Measurements from ENCODE around the gene CHDH.

The CHDH gene, protein sequence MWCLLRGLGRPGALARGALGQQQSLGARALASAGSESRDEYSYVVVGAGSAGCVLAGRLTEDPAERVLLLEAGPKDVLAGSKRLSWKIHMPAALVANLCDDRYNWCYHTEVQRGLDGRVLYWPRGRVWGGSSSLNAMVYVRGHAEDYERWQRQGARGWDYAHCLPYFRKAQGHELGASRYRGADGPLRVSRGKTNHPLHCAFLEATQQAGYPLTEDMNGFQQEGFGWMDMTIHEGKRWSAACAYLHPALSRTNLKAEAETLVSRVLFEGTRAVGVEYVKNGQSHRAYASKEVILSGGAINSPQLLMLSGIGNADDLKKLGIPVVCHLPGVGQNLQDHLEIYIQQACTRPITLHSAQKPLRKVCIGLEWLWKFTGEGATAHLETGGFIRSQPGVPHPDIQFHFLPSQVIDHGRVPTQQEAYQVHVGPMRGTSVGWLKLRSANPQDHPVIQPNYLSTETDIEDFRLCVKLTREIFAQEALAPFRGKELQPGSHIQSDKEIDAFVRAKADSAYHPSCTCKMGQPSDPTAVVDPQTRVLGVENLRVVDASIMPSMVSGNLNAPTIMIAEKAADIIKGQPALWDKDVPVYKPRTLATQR

DNA sequence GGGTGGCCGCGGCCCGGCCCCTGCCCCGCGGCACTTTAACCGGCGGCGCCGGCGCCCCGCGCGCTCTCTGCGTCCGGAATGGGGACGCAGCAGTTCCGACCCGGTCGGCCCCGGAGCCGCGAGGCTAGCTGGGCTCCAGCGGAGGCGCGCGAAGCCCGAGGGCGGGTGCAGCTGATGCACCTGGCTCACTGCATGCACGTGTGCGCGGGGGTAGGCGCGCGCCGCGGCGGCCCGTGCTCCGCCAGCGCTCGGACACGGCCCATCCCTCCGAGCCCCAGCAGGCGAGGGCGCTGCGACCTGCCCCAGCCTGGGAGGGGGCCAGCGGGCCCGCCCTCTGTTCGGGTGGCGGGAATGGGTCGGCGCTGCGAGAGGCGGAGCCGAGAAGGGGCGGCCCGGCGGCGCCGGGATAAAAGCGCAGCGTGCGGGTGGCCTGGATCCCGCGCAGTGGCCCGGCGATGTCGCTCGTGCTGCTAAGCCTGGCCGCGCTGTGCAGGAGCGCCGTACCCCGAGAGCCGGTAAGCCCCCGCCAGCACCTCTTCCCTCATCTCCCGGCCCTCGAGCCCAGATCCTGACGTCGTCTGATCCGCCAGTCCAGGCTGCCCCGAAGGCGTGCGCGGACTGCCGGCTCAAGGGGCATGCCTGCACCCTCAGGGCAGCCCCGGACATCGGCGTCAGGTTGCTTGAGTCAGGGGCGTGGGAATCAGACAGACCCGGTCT, at the start of gene CHDH, which contains the start of gene IL17RB:
Gene CHDH (minus strand): TSS at position 286 of the 717 bp plus-strand sequence. CDS start 22,411 bp downstream, outside the sequence.
Gene IL17RB (plus strand): TSS at position 435 of the 717 bp plus-strand sequence. CDS start 21 bp downstream, at position 456.
- Mint-ChIP-seq H3K4me1 (ENCODE audit: low read depth) (no peaks in the 10 kb centered on the region), H3K27me3 (ENCODE audit: low read depth) (peaks cover 67% of the 10 kb centered on the region), H3K36me3 (ENCODE audit: low read depth) (no peaks in the 10 kb centered on the region), H3K27ac (no peak within 1 kb of the TSS), H3K9me3 (no peaks in the 10 kb centered on the region), H3K4me3 (peak within 1 kb of the TSS; percentile 63)

GRCh38 chr3:53892286-53892637, 46.0 kb upstream of the CHDH start:
- peaks cover 22% of the 10 kb centered on the region for H3K36me3 Mint-ChIP-seq (ENCODE audit: low read depth)
- peak overlapping the region; percentile 100 for H3K27ac Mint-ChIP-seq
- peaks cover 6% of the 10 kb centered on the region for H3K9me3 Mint-ChIP-seq
- peaks cover 23% of the 10 kb centered on the region for H3K27me3 Mint-ChIP-seq (ENCODE audit: low read depth)
- H3K4me1 Mint-ChIP-seq (ENCODE audit: low read depth) = peaks cover 43% of the 10 kb centered on the region
- peak overlapping the region; percentile 96 for H3K4me3 Mint-ChIP-seq

DNA sequence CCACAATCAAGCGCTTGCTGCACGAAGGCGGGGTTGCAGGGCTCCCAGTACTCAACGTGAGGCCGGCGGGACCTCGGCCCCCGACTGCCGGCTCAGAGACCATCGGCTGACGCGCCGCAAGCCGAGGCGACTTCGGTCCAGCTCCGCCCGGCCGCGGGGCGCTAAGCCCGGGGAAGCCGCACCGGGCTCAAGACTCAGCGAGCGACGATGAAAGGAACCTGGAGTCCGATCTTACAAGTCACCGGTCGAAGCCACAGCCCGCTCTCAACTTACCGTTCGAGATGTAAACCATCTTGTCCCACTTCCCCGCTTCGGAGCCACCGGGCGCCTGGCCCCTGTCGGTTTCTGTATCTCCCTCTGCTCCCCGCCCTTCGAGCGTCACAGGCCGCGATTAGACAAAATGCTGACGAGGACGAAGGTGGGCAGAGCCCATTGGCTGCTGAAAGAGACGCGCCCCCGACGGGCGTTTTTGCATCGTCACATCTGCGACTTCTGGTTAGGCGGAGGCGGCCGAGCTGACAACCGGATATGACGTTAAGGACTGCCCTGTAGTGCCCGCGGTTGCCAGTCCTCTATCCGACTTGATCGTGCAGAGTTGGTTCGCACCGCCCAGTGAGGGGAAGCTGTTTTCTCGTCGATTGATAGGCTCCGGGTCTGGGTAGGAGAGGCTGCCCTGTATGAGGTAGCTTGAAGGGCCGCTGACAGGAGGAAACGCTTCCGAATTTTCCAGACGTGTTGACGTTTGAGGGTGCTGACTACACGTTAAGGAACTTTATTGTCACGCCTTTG, 45.5 kb upstream of the CHDH start, which contains the start of gene SELENOK:
Gene SELENOK (minus strand): TSS at position 363 of the 789 bp plus-strand sequence.
- H3K27ac Mint-ChIP-seq = peak within 1 kb of the TSS; percentile 100
- peaks cover 17% of the 10 kb centered on the region for H3K27me3 Mint-ChIP-seq (ENCODE audit: low read depth)
- H3K4me3 Mint-ChIP-seq = peak within 1 kb of the TSS; percentile 96
- peaks cover 22% of the 10 kb centered on the region for H3K36me3 Mint-ChIP-seq (ENCODE audit: low read depth)
- H3K9me3 Mint-ChIP-seq = peaks cover 6% of the 10 kb centered on the region
- peaks cover 47% of the 10 kb centered on the region for H3K4me1 Mint-ChIP-seq (ENCODE audit: low read depth)

DNA sequence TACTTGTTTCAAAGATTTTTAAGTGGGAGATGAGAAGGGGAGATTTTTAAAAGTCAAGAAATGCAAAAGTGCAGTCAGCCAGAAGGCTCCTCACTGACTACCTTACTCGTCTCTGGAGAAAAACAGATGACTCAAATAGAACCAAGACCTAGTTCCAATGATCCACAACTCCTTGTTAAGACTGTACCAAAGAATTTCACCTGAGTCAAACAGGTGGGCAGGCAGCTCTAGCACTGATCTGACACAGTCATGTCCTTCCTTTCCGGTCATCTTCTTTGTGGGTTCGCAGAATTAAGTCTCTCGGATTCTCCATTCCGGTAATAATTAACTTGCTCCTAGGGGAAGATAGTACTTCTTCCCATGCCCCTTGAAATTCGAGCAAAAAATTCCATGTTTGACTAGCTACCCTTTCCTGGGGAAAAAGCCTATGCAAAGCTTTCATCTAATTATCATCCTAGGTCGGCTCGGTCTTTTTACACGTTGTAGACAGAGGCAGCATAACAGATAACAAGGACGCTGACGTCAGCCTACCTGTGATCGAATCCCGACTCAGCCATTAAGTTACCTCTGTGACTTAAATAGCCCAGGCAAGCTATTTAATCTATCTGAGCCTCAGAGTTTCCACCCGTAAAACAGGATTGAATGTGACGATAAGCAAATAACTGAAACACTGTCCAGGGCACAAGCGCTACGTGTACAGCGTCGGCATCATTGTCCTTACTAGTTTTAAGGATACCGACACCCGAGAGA, 44.7 kb upstream of the CHDH start:
- peak overlapping the region; percentile 100 for H3K27ac Mint-ChIP-seq
- peaks cover 22% of the 10 kb centered on the region for H3K36me3 Mint-ChIP-seq (ENCODE audit: low read depth)
- H3K4me1 Mint-ChIP-seq (ENCODE audit: low read depth) = peaks cover 47% of the 10 kb centered on the region
- peaks cover 12% of the 10 kb centered on the region for H3K27me3 Mint-ChIP-seq (ENCODE audit: low read depth)
- H3K9me3 Mint-ChIP-seq = peaks cover 6% of the 10 kb centered on the region
- peak overlapping the region; percentile 96 for H3K4me3 Mint-ChIP-seq

GRCh38 chr3:53888232-53888631, 42.0 kb upstream of the CHDH start:
- Mint-ChIP-seq H3K27me3 (ENCODE audit: low read depth) (no peaks in the 10 kb centered on the region), H3K36me3 (ENCODE audit: low read depth) (peaks cover 22% of the 10 kb centered on the region), H3K27ac (no peak overlapping the region), H3K4me3 (no peak overlapping the region), H3K9me3 (peaks cover 4% of the 10 kb centered on the region), H3K4me1 (ENCODE audit: low read depth) (peaks cover 45% of the 10 kb centered on the region)

DNA sequence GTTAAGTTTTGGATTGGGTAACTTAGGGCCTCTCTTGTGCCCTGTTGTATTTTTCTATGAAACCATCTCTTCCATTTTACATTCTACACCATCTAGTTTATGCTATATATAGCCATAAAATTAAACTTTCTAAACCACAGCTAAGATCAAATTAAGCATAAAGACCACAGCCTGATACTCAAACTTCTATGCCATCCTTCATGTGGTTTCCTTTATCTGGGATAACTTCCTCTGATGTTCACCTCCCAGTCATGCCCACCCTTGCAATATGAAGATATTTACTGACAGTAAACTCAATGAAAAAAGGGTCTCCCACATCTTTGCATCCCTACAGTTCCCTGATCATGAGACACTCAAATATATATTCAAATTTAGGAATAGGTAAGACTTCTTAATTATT, 41.2 kb upstream of the CHDH start:
- Mint-ChIP-seq H3K4me3 (no peak overlapping the region), H3K4me1 (ENCODE audit: low read depth) (peaks cover 46% of the 10 kb centered on the region), H3K27ac (no peak overlapping the region), H3K36me3 (ENCODE audit: low read depth) (peaks cover 19% of the 10 kb centered on the region), H3K27me3 (ENCODE audit: low read depth) (no peaks in the 10 kb centered on the region), H3K9me3 (no peaks in the 10 kb centered on the region)

DNA sequence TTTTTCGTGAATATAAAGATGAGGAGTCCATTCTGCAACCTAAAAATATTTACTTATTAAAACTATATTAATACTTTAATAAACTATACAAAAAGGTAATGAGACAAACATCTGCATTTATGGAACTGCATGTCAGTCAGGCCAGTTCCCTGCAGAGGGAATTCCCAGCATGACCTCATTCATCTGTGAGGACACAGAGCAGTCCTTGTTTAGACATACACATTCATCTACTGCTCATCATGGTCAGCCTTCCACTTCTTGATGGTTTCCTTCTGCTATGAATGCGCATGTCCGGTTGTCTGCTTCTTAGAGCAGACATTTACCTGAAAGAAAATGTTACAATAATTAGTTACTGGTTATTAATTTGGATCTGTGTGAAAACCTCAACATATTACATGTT, 39.0 kb upstream of the CHDH start:
- H3K27me3 Mint-ChIP-seq (ENCODE audit: low read depth) = no peaks in the 10 kb centered on the region
- no peak overlapping the region for H3K27ac Mint-ChIP-seq
- no peaks in the 10 kb centered on the region for H3K9me3 Mint-ChIP-seq
- H3K36me3 Mint-ChIP-seq (ENCODE audit: low read depth) = peaks cover 19% of the 10 kb centered on the region
- H3K4me1 Mint-ChIP-seq (ENCODE audit: low read depth) = peaks cover 43% of the 10 kb centered on the region
- no peak overlapping the region for H3K4me3 Mint-ChIP-seq

DNA sequence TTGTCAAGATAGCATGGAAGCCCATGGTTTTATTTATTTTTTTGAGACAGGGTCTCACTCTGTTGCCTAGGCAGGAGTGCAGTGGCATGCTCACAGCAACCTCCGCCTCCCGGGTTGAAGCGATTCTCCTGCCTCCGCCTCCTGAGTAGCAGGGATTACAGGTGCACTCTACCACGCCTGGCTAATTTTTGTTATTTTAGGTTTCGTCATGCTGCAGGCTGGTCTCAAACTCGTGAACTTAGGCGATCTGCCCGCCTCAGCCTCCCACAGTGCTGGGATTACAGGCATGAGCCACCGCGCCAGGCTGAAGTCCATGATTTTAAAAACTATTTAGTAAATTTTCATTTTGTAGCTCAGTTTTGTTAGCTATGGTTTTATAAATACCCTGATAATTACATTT, 38.4 kb upstream of the CHDH start:
- Mint-ChIP-seq H3K9me3 (no peaks in the 10 kb centered on the region), H3K4me1 (ENCODE audit: low read depth) (peaks cover 44% of the 10 kb centered on the region), H3K4me3 (no peak overlapping the region), H3K27me3 (ENCODE audit: low read depth) (no peaks in the 10 kb centered on the region), H3K27ac (no peak overlapping the region), H3K36me3 (ENCODE audit: low read depth) (peaks cover 17% of the 10 kb centered on the region)

DNA sequence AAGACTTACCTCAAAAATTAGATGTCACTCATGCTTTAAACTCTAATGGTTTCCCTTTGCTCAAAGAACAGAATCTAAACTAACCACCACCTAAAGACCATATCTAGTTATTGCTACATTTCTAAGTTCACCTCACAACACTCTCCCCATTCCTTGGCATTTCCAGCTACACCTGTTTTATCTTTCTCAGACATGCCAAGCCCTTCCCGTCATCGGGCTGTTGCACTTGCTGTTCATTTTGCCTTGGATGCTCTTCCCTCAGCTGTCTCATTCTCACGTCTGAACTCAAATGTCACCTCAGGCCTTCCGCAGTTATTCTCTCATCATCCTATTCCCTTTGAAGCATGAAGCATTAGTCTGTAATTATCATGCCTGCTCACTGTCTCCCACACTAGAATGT, 36.8 kb upstream of the CHDH start:
- H3K27me3 Mint-ChIP-seq (ENCODE audit: low read depth) = no peaks in the 10 kb centered on the region
- H3K27ac Mint-ChIP-seq = peak overlapping the region; percentile 99
- no peaks in the 10 kb centered on the region for H3K9me3 Mint-ChIP-seq
- H3K36me3 Mint-ChIP-seq (ENCODE audit: low read depth) = peaks cover 15% of the 10 kb centered on the region
- peak overlapping the region; percentile 100 for H3K4me3 Mint-ChIP-seq
- peaks cover 36% of the 10 kb centered on the region for H3K4me1 Mint-ChIP-seq (ENCODE audit: low read depth)

DNA sequence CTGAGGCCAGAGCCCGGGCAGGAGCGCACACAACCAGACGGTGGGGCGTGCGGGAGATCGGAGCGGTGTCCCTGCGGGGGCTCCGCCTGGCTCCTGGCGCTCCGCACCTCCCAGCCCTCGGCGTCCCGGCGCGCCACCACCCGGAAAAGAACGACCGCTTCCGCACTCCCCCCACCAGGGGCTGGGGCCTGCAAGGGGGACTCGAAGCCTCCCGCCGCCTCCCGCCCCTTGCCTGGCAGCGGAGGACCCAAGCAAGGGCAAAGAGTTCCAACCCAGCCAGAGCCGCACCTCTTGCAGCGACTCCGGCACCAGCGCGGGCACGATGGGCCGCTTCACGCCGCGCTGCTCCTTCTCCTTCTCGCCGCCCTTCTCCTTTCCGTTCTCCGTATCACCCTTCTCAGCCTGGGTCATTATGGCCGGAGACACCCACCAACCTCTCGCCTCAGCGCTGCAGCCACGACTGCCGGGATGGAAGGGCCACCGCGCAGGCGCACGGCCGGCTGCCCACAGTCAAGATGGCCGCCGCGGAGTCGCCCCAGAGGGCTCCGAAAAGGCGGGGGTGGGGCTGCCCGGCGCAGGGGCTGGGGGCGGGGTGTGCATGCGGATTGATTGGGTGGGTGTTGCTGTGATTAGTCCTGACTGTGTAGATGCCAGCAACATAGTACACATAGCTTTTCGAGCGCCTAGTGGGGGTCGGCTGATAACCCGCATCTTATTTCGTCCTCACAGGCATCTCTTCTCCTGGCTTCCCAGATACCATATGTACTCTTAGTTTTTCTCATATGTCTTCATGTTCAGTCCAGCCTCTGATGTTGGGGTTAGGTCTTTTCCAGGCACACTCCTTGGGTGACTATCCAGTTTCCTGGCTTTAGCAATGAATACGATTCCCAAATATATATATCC, 35.7 kb upstream of the CHDH start, which contains the start of gene ACTR8:
Gene ACTR8 (minus strand): TSS at position 462 of the 903 bp plus-strand sequence. CDS start 51 bp downstream, at position 411.
- H3K9me3 Mint-ChIP-seq = no peaks in the 10 kb centered on the region
- H3K27me3 Mint-ChIP-seq (ENCODE audit: low read depth) = no peaks in the 10 kb centered on the region
- peaks cover 25% of the 10 kb centered on the region for H3K36me3 Mint-ChIP-seq (ENCODE audit: low read depth)
- peak within 1 kb of the TSS; percentile 99 for H3K27ac Mint-ChIP-seq
- H3K4me3 Mint-ChIP-seq = peak within 1 kb of the TSS; percentile 100
- H3K4me1 Mint-ChIP-seq (ENCODE audit: low read depth) = peaks cover 32% of the 10 kb centered on the region

DNA sequence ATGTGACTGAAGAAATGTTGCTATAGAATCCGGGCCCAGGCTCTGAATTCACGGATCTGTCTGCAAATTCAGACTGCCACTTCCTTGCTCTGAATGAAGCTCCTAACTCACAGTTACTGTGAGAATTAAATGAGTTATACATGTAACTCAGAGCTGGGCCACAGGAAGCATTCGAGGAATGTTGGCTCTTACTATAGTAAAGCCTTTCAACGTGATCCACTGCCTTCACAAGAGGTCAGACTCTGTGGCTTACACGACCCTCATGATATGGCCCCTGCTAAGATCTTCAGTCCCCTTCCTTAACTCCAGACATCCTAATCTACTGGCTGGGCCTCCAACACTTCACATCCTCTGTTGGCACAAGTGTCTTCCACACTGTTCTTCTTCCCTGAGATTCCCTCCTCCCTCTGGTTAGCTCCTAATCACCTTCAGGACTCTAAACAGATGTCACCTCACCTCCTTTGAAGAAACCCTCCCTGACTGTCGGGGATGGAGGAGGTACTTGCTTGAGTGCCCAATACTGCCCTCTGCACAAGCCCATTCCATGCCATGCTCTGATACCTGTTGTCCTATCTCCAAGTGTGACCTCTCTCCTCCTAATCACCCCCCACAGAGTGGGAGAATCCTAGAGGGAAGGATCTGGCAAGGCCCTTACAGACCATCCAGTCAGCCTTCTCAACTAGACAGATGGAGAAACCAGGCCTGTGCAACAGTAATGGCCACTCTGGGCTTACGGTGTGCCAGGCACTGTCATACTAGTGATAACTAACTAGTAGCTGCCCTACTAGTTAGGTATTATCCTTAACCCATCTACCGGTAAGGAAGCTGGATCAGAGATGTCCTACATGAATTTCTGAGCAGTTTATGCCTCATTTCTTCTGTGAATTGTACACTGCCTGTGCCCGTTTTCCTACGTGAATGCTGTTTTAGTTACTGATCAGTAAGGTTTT, 34.5 kb upstream of the CHDH start:
- peak overlapping the region; percentile 99 for H3K27ac Mint-ChIP-seq
- peaks cover 29% of the 10 kb centered on the region for H3K4me1 Mint-ChIP-seq (ENCODE audit: low read depth)
- peaks cover 30% of the 10 kb centered on the region for H3K36me3 Mint-ChIP-seq (ENCODE audit: low read depth)
- no peaks in the 10 kb centered on the region for H3K9me3 Mint-ChIP-seq
- peak overlapping the region; percentile 100 for H3K4me3 Mint-ChIP-seq
- no peaks in the 10 kb centered on the region for H3K27me3 Mint-ChIP-seq (ENCODE audit: low read depth)
